Measurements from ENCODE around the gene TMEM255A.
A peak's percentile ranks its signal among the peaks of the same experiment; 100 is the strongest.

TMEM255A gene

DNA sequence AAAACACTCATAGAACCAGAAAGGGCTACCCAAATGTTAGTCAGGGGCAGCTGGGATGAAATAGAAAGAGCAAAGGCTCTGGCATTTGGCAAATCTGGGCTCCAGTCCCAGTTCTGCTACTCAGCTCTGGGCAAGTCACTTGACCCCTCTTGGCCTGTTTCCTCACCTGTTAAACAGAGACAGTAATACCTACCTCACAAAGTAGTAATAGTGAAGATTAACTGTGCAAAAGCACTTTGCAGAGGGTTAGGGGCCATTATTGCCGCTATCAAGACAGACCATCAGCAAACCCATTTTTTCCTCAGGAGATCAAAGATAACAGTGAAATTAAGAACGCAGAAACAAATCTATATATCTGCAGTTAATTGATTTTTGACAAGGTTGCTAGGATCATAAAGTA, 40.0 kb downstream of the TMEM255A start:
- no peak overlapping the region for H3K4me3 Mint-ChIP-seq
- H3K4me1 Mint-ChIP-seq (ENCODE audit: low read depth in 2 of 2), result no peaks in the 10 kb centered on the region
- no peak for ATAC-seq (replicated peaks)
- no peak overlapping the region for H3K27ac Mint-ChIP-seq
- no peaks in the 10 kb centered on the region for H3K27me3 Mint-ChIP-seq
- H3K9me3 Mint-ChIP-seq, result no peaks in the 10 kb centered on the region
- no peak for DNase-seq
- H3K36me3 Mint-ChIP-seq (ENCODE audit: insufficient read depth), result no peaks in the 10 kb centered on the region

DNA sequence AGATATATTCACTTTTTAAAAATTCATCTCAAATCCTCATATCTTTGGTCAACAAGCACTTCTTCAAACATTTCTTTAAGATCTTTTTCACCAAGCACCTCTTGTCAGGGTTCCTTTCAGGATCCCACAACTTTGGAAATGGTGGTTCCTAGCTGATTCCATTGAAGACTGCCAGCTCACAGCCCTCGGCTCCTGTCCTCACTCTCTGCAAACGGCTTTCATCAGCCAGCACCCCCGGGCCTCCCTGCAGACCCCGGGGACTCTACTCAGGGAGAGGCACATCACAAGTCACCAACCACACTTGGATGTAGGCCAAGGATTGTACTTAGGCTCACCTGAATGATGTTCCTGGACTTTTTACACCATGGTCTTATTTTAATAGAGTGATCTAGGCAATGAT, 40.7 kb downstream of the TMEM255A start:
- ATAC-seq (replicated peaks) (no peak), DNase-seq (no peak)
- no peak overlapping the region for H3K4me3 Mint-ChIP-seq
- no peak overlapping the region for H3K27ac Mint-ChIP-seq
- no peaks in the 10 kb centered on the region for H3K36me3 Mint-ChIP-seq (ENCODE audit: insufficient read depth)
- no peaks in the 10 kb centered on the region for H3K4me1 Mint-ChIP-seq (ENCODE audit: low read depth in 2 of 2)
- no peaks in the 10 kb centered on the region for H3K9me3 Mint-ChIP-seq
- H3K27me3 Mint-ChIP-seq, result no peaks in the 10 kb centered on the region

DNA sequence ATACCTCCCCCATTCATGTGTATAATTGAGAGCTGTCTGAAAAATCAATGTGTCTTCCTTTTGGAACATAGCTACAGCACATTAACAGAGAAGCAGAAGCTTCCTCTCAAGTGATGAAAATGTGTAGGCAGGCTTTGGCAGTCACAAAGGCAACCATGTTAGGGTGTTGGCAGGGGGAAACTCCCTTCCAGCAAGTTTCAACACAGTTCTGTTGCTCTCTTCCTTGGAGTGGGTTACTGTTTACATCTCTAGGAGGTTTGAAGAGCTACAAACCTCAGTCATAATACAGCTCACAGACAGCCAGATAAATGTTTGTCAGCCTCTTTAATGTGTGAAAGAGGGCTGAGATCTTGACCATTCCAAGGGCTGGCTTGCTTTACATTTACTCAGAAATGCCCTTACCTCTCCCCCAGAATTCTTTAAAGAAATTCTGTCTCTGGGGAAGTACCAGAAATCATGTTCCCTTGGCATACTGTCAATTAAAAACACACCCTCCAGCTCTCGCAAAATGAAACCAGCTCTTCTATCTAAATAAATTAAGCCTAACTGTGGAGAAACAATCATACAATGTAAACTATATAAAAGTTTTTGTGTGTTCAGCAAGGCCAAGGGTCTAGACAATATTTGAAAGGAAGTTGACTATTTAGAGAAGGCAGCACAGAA, 41.8 kb downstream of the TMEM255A start:
- H3K9me3 Mint-ChIP-seq, result no peaks in the 10 kb centered on the region
- H3K27me3 Mint-ChIP-seq, result no peaks in the 10 kb centered on the region
- peak; percentile 61 for ATAC-seq (replicated peaks)
- no peak for DNase-seq
- H3K36me3 Mint-ChIP-seq (ENCODE audit: insufficient read depth), result no peaks in the 10 kb centered on the region
- H3K27ac Mint-ChIP-seq, result no peak overlapping the region
- no peak overlapping the region for H3K4me3 Mint-ChIP-seq
- H3K4me1 Mint-ChIP-seq (ENCODE audit: low read depth in 2 of 2), result no peaks in the 10 kb centered on the region

DNA sequence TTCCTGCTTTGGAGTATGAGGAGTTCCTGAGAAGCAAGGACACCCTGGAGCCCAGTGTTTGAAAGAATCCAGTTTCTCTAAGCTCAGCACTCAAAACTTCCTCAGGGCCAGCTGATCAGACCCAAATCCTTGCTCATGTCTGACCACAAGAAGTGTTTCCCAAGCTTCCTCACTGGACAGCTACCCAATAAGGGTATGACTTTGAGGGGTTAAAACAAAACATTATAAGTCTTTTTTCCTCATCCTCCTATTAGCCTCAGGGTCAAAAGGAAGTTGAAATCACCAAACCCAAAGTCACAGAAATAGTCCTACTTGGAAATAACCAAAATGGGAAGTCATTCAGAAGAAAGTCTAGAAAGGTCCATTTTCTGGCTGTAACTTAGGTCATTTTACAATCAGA, 46.9 kb downstream of the TMEM255A start:
- H3K9me3 Mint-ChIP-seq, result no peaks in the 10 kb centered on the region
- H3K36me3 Mint-ChIP-seq (ENCODE audit: insufficient read depth), result peaks cover 6% of the 10 kb centered on the region
- no peak overlapping the region for H3K4me3 Mint-ChIP-seq
- no peak overlapping the region for H3K27ac Mint-ChIP-seq
- H3K27me3 Mint-ChIP-seq, result no peaks in the 10 kb centered on the region
- no peak for DNase-seq
- no peak for ATAC-seq (replicated peaks)
- no peaks in the 10 kb centered on the region for H3K4me1 Mint-ChIP-seq (ENCODE audit: low read depth in 2 of 2)

DNA sequence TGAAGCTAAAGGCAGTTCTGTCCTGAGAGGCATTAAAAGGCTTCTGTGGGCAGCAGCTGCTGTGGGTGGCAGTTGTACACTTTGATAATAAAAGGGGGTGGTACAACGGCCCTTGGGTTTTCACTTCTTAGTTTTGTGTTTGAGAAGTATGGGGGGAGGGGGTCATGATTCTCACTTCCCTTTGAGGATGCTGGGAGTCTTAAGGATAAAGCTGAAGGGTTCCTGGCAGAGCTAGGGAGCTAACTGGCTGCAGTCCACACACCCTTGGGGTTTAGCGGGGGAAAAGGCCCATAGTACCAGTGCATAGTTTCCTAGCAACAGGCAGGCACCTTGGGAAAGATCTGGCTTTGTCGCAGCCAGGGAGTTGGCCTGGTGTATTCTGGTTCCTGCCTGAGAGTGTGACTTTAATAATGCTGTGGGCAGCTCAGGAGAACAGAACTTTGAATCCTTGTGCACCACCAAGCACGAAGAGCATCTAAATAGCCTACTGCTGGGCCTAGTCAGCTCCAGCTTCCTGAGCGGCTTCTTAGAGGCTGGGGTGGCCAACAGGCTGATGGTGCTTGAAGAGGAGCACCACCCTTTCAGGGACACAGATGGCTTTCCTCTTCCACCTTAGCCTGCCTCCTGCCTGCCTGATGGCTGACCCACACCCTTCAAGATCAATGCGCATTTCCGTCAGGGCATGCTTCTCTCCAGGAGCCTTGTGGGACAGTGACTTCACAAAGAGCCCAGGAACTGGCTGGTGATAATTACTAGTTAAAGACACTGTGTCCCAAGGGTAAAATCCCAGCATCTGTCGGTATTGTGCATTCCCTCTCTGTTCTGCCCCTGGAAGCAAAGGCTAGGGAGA, 48.2 kb downstream of the TMEM255A start:
- DNase-seq (no peak), ATAC-seq (replicated peaks) (no peak)
- Mint-ChIP-seq H3K4me3 (no peak overlapping the region), H3K27ac (no peak overlapping the region), H3K9me3 (no peaks in the 10 kb centered on the region), H3K27me3 (no peaks in the 10 kb centered on the region), H3K36me3 (ENCODE audit: insufficient read depth) (peaks cover 6% of the 10 kb centered on the region), H3K4me1 (ENCODE audit: low read depth in 2 of 2) (peaks cover 0 to 4% of the 10 kb centered on the region in 2 donors)

- H3K36me3 Mint-ChIP-seq (ENCODE audit: insufficient read depth), result peaks cover 6% of the 10 kb centered on the region
Observed at GRCh38 chrX:120260369-120260768, 50.9 kb downstream of the TMEM255A start.

DNA sequence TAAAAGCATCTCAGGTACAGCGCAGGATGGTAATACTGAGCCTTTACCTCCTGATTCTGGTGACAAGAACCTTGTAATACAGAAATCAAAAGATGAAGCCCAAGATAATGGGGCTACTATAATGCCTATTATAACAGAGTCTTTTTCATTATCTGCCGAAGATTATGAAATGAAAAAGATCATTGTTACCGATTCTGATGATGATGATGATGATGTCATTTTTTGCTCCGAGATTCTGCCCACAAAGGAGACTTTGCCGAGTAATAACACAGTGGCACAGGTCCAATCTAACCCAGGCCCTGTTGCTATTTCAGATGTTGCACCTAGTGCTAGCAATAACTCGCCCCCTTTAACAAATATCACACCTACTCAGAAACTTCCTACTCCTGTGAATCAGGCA, 57.5 kb downstream of the TMEM255A start:
- DNase-seq (no peak), ATAC-seq (replicated peaks) (no peak)
- Mint-ChIP-seq H3K27me3 (no peaks in the 10 kb centered on the region), H3K4me3 (peak overlapping the region in 1 of 2 donors; percentile 17), H3K36me3 (ENCODE audit: insufficient read depth) (peaks cover 21% of the 10 kb centered on the region), H3K27ac (no peak overlapping the region), H3K4me1 (ENCODE audit: low read depth in 2 of 2) (peaks cover 7 to 36% of the 10 kb centered on the region in 2 donors), H3K9me3 (no peaks in the 10 kb centered on the region)

More at GRCh38 chrX:120260369-120260768, 50.9 kb downstream of the TMEM255A start:
- Mint-ChIP-seq H3K4me1 (ENCODE audit: low read depth in 2 of 2) (peaks cover 0 to 13% of the 10 kb centered on the region in 2 donors), H3K9me3 (no peaks in the 10 kb centered on the region), H3K27me3 (no peaks in the 10 kb centered on the region), H3K27ac (no peak overlapping the region), H3K4me3 (no peak overlapping the region)
- no peak for DNase-seq
- no peak for ATAC-seq (replicated peaks)

DNA sequence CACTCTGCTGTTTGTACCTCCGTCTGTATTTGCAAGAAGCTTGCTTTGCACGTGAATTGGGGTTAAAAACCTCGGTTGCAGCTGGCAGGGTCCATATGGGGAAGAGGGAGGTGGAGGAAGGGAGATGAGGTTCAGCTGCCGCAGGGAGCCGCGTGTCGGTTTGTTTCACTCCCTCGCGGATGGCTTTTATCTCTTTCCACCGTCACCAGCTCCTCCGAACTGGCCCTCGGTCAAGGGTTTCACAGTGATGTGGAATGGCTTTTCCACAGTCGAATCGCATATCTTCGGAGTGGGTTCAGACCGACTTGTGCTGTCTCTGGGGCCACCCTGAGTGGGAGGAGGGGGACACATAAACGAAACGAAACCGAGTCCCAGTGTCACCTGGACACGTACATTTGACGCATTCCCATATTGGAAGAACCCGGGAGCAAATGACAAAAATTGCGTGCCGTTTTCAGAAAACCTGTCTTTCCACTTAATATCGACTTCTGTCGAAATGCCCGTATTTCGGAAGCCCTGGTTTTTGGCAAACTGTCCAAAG, 59.7 kb downstream of the TMEM255A start:
- Mint-ChIP-seq H3K36me3 (ENCODE audit: insufficient read depth) (peaks cover 21% of the 10 kb centered on the region), H3K27ac (peak overlapping the region; percentile 97 to 99), H3K27me3 (no peaks in the 10 kb centered on the region), H3K9me3 (no peaks in the 10 kb centered on the region), H3K4me1 (ENCODE audit: low read depth in 2 of 2) (peaks cover 7 to 23% of the 10 kb centered on the region in 2 donors), H3K4me3 (peak overlapping the region; percentile 96 to 97)
- ATAC-seq (replicated peaks) (no peak), DNase-seq (peak in 1 of 3 experiments; percentile 4)

GRCh38 chrX:120250522-120251271, 60.6 kb downstream of the TMEM255A start, which contains the start of gene ZBTB33:
Gene ZBTB33 (plus strand): TSS chrX:120250812. CDS start chrX:120253416, 2,604 bp downstream.
- H3K27me3 Mint-ChIP-seq, result no peaks in the 10 kb centered on the region
- peaks cover 21% of the 10 kb centered on the region for H3K36me3 Mint-ChIP-seq (ENCODE audit: insufficient read depth)
- DNase-seq (peak; percentile 73 to 78 (median 77)), ATAC-seq (replicated peaks) (peak; percentile 97)
- no peaks in the 10 kb centered on the region for H3K9me3 Mint-ChIP-seq
- peaks cover 7 to 23% of the 10 kb centered on the region in 2 donors for H3K4me1 Mint-ChIP-seq (ENCODE audit: low read depth in 2 of 2)
- H3K27ac Mint-ChIP-seq, result peak within 1 kb of the TSS; percentile 97 to 99
- H3K4me3 Mint-ChIP-seq, result peak within 1 kb of the TSS; percentile 96 to 97

- Mint-ChIP-seq H3K4me3 (peak overlapping the region; percentile 94), H3K4me1 (ENCODE audit: low read depth in 2 of 2) (peaks cover 14 to 16% of the 10 kb centered on the region in 2 donors), H3K27me3 (no peaks in the 10 kb centered on the region), H3K36me3 (ENCODE audit: insufficient read depth) (no peaks in the 10 kb centered on the region), H3K9me3 (no peaks in the 10 kb centered on the region), H3K27ac (peak overlapping the region; percentile 94)
- ATAC-seq (replicated peaks) (peak; percentile 88), DNase-seq (peak; percentile 44 to 49 (median 47))
Observed at GRCh38 chrX:120244735-120245498, 66.3 kb downstream of the TMEM255A start.

DNA sequence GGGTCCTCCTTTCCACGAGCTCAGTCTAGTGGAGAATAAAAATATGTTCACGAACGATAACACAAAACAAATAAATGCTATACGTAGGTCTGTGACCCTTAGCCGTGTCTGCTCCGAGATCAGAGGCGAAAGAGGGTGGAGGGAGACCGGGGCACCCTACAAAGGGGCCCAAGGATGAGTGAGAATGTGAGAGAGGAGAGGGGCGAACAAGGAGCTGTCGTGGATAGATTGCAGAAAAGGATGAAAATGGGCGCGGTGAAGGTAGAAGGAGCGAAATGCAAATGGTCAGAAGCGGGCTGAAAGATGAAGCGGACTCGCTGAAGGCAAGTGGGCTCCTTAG, 66.9 kb downstream of the TMEM255A start:
- Mint-ChIP-seq H3K36me3 (ENCODE audit: insufficient read depth) (no peaks in the 10 kb centered on the region), H3K27ac (peak overlapping the region; percentile 94)
- peak; percentile 21 for ATAC-seq (replicated peaks)

DNA sequence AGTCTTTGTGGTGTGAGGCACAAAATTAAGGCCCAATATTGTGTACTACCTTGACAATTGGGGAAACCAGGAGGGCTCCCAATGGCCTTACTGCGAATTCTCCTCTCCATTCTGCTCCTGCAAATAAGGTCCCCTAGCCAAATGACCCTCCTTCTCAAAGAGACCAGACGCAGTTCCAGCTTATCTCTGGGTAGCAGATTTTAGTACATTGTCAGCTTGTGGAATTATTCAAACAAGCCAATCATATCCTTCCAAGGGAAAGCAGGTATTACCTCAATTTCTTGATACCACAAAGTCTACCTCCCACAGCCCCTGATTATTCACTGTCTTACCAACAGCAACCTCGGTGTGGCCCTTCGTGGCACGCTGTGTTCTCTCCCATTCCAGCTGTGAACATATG, 68.4 kb downstream of the TMEM255A start:
- H3K36me3 Mint-ChIP-seq (ENCODE audit: insufficient read depth), result peaks cover 4% of the 10 kb centered on the region
- H3K27me3 Mint-ChIP-seq, result no peaks in the 10 kb centered on the region
- no peak for ATAC-seq (replicated peaks)
- no peak overlapping the region for H3K27ac Mint-ChIP-seq
- no peak for DNase-seq
- no peak overlapping the region for H3K4me3 Mint-ChIP-seq
- no peaks in the 10 kb centered on the region for H3K9me3 Mint-ChIP-seq
- H3K4me1 Mint-ChIP-seq (ENCODE audit: low read depth in 2 of 2), result peaks cover 16% of the 10 kb centered on the region in 2 donors

More for the DNA sequence above, 66.9 kb downstream of the TMEM255A start:
- DNase-seq, result no peak
- no peaks in the 10 kb centered on the region for H3K9me3 Mint-ChIP-seq
- H3K27me3 Mint-ChIP-seq, result no peaks in the 10 kb centered on the region
- peaks cover 14 to 16% of the 10 kb centered on the region in 2 donors for H3K4me1 Mint-ChIP-seq (ENCODE audit: low read depth in 2 of 2)
- H3K4me3 Mint-ChIP-seq, result peak overlapping the region; percentile 94

Measured in effector memory CD8-positive, alpha-beta T cell (primary cell).